B cell (primary cell): Measurements from ENCODE around the gene CKS2. TPM values are rescaled to one million over a fixed set of nuclear protein-coding genes. Genes with fewer than 3 reads are reported as not detected.

Experiments used
- ATAC-seq: fragments of 200-7000 bp; cut with Tn5 transposase; one replicate; pipeline ENCODE4 v1.10.0; 2021; ENCODE audit warnings: low read depth, mild to moderate bottlenecking, moderate number of reproducible peaks, moderate library complexity
- CTCF ChIA-PET: fragments of 350-600 bp; sonication (Branson Sonifier 250); formaldehyde crosslinking; loops from one replicate; lab custom pipeline; 2021; ENCODE audit warnings: antibody characterized with exemption, inconsistent platforms; lab: Charles Lee
- POLR2A ChIA-PET: fragments of 350-600 bp; sonication (Branson Sonifier 250); formaldehyde crosslinking; loops from one replicate; lab custom pipeline; 2021; ENCODE audit warnings: antibody characterized with exemption; lab: Charles Lee
- DNase-seq: peaks from one replicate; pipeline ENCODE4 v3.0.0; 2013
- H2AFZ ChIP-seq: 2 replicates; pipeline ENCODE4 v1.6.1; 2012; ENCODE audit warnings: mild to moderate bottlenecking, low read depth, low read length; ENCODE audit not compliant: insufficient read depth, poor library complexity, severe bottlenecking
- H3K27ac ChIP-seq, 2 donors: 1 replicate in 1 of 2; 2 replicates in 1 of 2; pipeline ENCODE4 v1.5.1; 2012 to 2013; ENCODE audit warnings: low read length in 2 of 2, mild to moderate bottlenecking in 2 of 2, moderate library complexity in 1 of 2
- H3K27me3 ChIP-seq, 4 experiments: fragments of 200-600 bp in 1 of 4; sonication (generic) in 1 of 4; replicated peaks in 1 of 4; 1 replicate in 2 of 4; 2 replicates in 2 of 4; pipeline versions ENCODE4 v1.6.1 to v1.7.0; 2013 to 2016; ENCODE audit warnings: low read length in 3 of 4, mild to moderate bottlenecking in 2 of 4, mixed read lengths in 1 of 4, moderate library complexity in 1 of 4; ENCODE audit not compliant: insufficient read depth in 4 of 4, control insufficient read depth in 3 of 4; ENCODE audit errors: control extremely low read depth in 1 of 4
- H3K36me3 ChIP-seq, 2 experiments: replicated peaks in 1 of 2; 1 replicate in 1 of 2; 2 replicates in 1 of 2; pipeline versions ENCODE4 v1.6.1 to v1.7.1; 2013; ENCODE audit warnings: low read length in 1 of 2; ENCODE audit not compliant: insufficient read depth in 2 of 2, control insufficient read depth in 1 of 2; ENCODE audit errors: control extremely low read depth in 1 of 2, extremely low read depth in 1 of 2
- H3K4me1 ChIP-seq, 2 donors: fragments of 200-600 bp in 1 of 2; sonication (generic) in 1 of 2; 1 replicate in 1 of 2; 2 replicates in 1 of 2; pipeline versions ENCODE4 v1.5.1 to v1.6.1; 2013 to 2017; ENCODE audit warnings: low read length in 2 of 2; ENCODE audit not compliant: control insufficient read depth in 2 of 2, insufficient read depth in 2 of 2
- H3K4me2 ChIP-seq: replicated peaks from 2 replicates; pipeline ENCODE3; 2012; ENCODE audit warnings: mild to moderate bottlenecking, low read depth, low read length; ENCODE audit not compliant: poor library complexity, severe bottlenecking
- H3K4me3 ChIP-seq, 5 experiments: fragments of 200-600 bp in 1 of 5; sonication (generic) in 1 of 5; 1 replicate in 3 of 5; 2 replicates in 2 of 5; pipeline versions ENCODE4 v1.5.1 to v1.7.0; 2011 to 2016; ENCODE audit warnings: low read length in 4 of 5, mild to moderate bottlenecking in 4 of 5, low read depth in 2 of 5, control low read depth in 1 of 5, moderate library complexity in 1 of 5; ENCODE audit not compliant: insufficient read depth in 1 of 5; ENCODE audit errors: control extremely low read depth in 1 of 5, extremely low read depth in 1 of 5
- H3K79me2 ChIP-seq: fragments of 200-600 bp; sonication (generic); one replicate; pipeline ENCODE4 v1.6.0; 2016; ENCODE audit warnings: low read length; ENCODE audit not compliant: control insufficient read depth, insufficient read depth
- H3K9ac ChIP-seq: fragments of 200-600 bp; sonication (generic); 2 replicates; pipeline ENCODE4 v1.6.1; 2017; ENCODE audit warnings: mild to moderate bottlenecking, low read length, moderate library complexity
- H3K9me3 ChIP-seq, 3 donors: one replicate each; pipeline versions ENCODE4 v1.6.1 to v1.7.1; 2013; ENCODE audit warnings: low read length in 2 of 3; ENCODE audit not compliant: control insufficient read depth in 2 of 3, insufficient read depth in 1 of 3; ENCODE audit errors: control extremely low read depth in 1 of 3
- H4K20me1 ChIP-seq: 2 replicates; pipeline ENCODE4 v1.6.0; 2012; ENCODE audit warnings: mild to moderate bottlenecking, low read length; ENCODE audit not compliant: insufficient read depth, control insufficient read depth, poor library complexity, severe bottlenecking
- H3K27ac Mint-ChIP-seq: one replicate; pipeline ENCODE4 v1.8.0; 2021; ENCODE audit warnings: mixed read lengths
- H3K27me3 Mint-ChIP-seq: one replicate; pipeline ENCODE4 v1.8.0; 2021; ENCODE audit warnings: mixed read lengths
- H3K4me1 Mint-ChIP-seq: one replicate; pipeline ENCODE4 v1.8.0; 2021; ENCODE audit warnings: mixed read lengths
- H3K4me3 Mint-ChIP-seq: one replicate; pipeline ENCODE4 v1.8.0; 2021; ENCODE audit warnings: mixed read lengths
- H3K9me3 Mint-ChIP-seq: one replicate; pipeline ENCODE4 v1.8.0; 2022; ENCODE audit warnings: mixed read lengths; ENCODE audit not compliant: insufficient read depth
- CTCF ChIP-seq: fragments of 200-600 bp; IDR thresholded peaks from one replicate; pipeline ENCODE4 v1.8.0; 2022; ENCODE audit warnings: antibody characterized with exemption, mild to moderate bottlenecking
- EZH2 ChIP-seq: IDR thresholded peaks from 2 replicates; pipeline ENCODE4 v1.6.1; 2012; ENCODE audit warnings: borderline replicate concordance, low read depth, mild to moderate bottlenecking, moderate library complexity, low read length; ENCODE audit not compliant: insufficient read depth, poor library complexity, severe bottlenecking
- WGBS: methylation state at CpG from one replicate; pipeline ENCODE4 v1.1.5; 2013; ENCODE audit warnings: missing lambda C conversion rate; ENCODE audit not compliant: insufficient coverage; 5-methylcytosine and 5-hydroxymethylcytosine counted together
- intact Hi-C: fragments of 100-400 bp; cut with micrococcal nuclease; formaldehyde crosslinking; loops from one replicate; pipeline ENCODE4 v1.10.0; 2022
- polyA plus RNA-seq: library from polyadenylated mRNA; depleted of rRNA; stranded (reverse); fragments of >200 nt; gene quantifications from 2 replicates; pipeline ENCODE4 v1.2.3, GENCODE V29; 2012
- total RNA-seq, 2 donors: library from RNA; stranded (reverse); fragments of 120-200 nt in 1 of 2; gene quantifications; 1 replicate in 1 of 2; 2 replicates in 1 of 2; pipeline versions ENCODE4 v1.2.3 to v1.2.4, GENCODE V29; 2013 to 2022

The CKS2 gene
- total and polyA plus RNA-seq, 2 donors (not counting 1 experiment from before 2014, with no cell fraction given): 11.5 to 64.4 TPM

- no peak overlapping the region for H3K4me2 ChIP-seq
- no peak overlapping the region for H3K9ac ChIP-seq
- peaks cover 19% of the 10 kb centered on the region for H4K20me1 ChIP-seq
- H3K4me1 Mint-ChIP-seq: no peaks in the 10 kb centered on the region
- no peaks in the 10 kb centered on the region for H3K9me3 Mint-ChIP-seq
- H3K27ac ChIP-seq: no peak overlapping the region
- no peak overlapping the region for H2AFZ ChIP-seq
- POLR2A ChIA-PET: no interaction called here
- no peak for ATAC-seq
- peaks cover 9% of the 10 kb centered on the region for H3K79me2 ChIP-seq
- H3K27ac Mint-ChIP-seq: no peak overlapping the region
- DNase-seq: no peak
- H3K27me3 Mint-ChIP-seq: no peaks in the 10 kb centered on the region
- WGBS: 94% methylated on average over 5 of the region's 5 CpGs
- H3K4me3 Mint-ChIP-seq: no peak overlapping the region
- H3K36me3 ChIP-seq: peaks cover 20 to 92% of the 10 kb centered on the region in 2 experiments
- CTCF ChIA-PET: no interaction called here
- intact Hi-C loops: no loop called here
- no peaks in the 10 kb centered on the region for H3K27me3 ChIP-seq
- H3K9me3 ChIP-seq: no peaks in the 10 kb centered on the region
- TF ChIP-seq EZH2 (no peak), CTCF (no peak)
- H3K4me1 ChIP-seq: no peaks in the 10 kb centered on the region
- no peak overlapping the region for H3K4me3 ChIP-seq
Observed at GRCh38 chr9:89345476-89345875, 34.5 kb downstream of the CKS2 start.

GRCh38 chr9:89346696-89347095, 35.7 kb downstream of the CKS2 start:
- H3K27ac ChIP-seq: no peak overlapping the region
- ChIA-PET POLR2A (no interaction called here), CTCF (interaction anchor here (0.8 to 1.2 kb wide), 2 partner anchors 82 to 202 kb away, joined by 3 to 4 read pairs; no protein-coding TSS in a partner anchor)
- intact Hi-C loops: no loop called here
- no peak for TF ChIP-seq EZH2
- H3K79me2 ChIP-seq: peaks cover 15% of the 10 kb centered on the region
- no peak overlapping the region for H3K4me3 Mint-ChIP-seq
- no peak overlapping the region for H2AFZ ChIP-seq
- no peaks in the 10 kb centered on the region for H3K27me3 Mint-ChIP-seq
- DNase-seq (no peak), ATAC-seq (no peak)
- H3K4me3 ChIP-seq: no peak overlapping the region
- no peaks in the 10 kb centered on the region for H3K27me3 ChIP-seq
- H3K9ac ChIP-seq: no peak overlapping the region
- no peaks in the 10 kb centered on the region for H3K4me1 Mint-ChIP-seq
- H3K4me1 ChIP-seq: no peaks in the 10 kb centered on the region
- H3K27ac Mint-ChIP-seq: no peak overlapping the region
- no peaks in the 10 kb centered on the region for H3K9me3 Mint-ChIP-seq
- no peaks in the 10 kb centered on the region for H3K9me3 ChIP-seq
- H4K20me1 ChIP-seq: peaks cover 26% of the 10 kb centered on the region
- no peak overlapping the region for H3K4me2 ChIP-seq
- peaks cover 18 to 92% of the 10 kb centered on the region in 2 experiments for H3K36me3 ChIP-seq
- WGBS: 99% methylated on average over 8 of the region's 9 CpGs
